Stomach (tissue), 9 donors: ENCODE measurements around the gene NCEH1. TPM values are rescaled to one million over a fixed set of nuclear protein-coding genes. Genes with fewer than 3 reads are reported as not detected.

Experiments
- DNase-seq, 2 donors: peaks; one replicate each; pipeline versions ENCODE4 v3.0.0 to v3.0.0-alpha.2; 2013 to 2019
- H3K27ac ChIP-seq, 5 donors: fragments of 200-600 bp in 4 of 5; sonication (generic) in 4 of 5; one replicate each; pipeline ENCODE4 v1.5.1; 2013 to 2019; ENCODE audit warnings: mild to moderate bottlenecking in 1 of 5, moderate library complexity in 1 of 5
- H3K27me3 ChIP-seq, 3 donors: fragments of 200-600 bp; sonication (generic); one replicate each; pipeline ENCODE4 v1.5.1; 2017 to 2019; ENCODE audit warnings: mixed run types in 1 of 3
- H3K36me3 ChIP-seq, 4 donors: fragments of 200-600 bp; sonication (generic); 1 replicate in 3 of 4; 2 replicates in 1 of 4; pipeline ENCODE4 v1.5.1; 2016 to 2019
- H3K4me1 ChIP-seq, 4 donors: fragments of 200-600 bp; sonication (generic); one replicate each; pipeline ENCODE4 v1.5.1; 2016 to 2019
- H3K4me3 ChIP-seq, 4 donors: fragments of 200-600 bp; sonication (generic) in 3 of 4; one replicate each; pipeline ENCODE4 v1.5.1; 2016 to 2019; ENCODE audit warnings: mild to moderate bottlenecking in 1 of 4
- H3K9me3 ChIP-seq, 4 donors: fragments of 200-600 bp; sonication (generic); one replicate each; pipeline ENCODE4 v1.5.1; 2016 to 2019
- EP300 ChIP-seq: sonication (generic); formaldehyde crosslinking; IDR thresholded peaks from one replicate; pipeline ENCODE4 v1.6.1; 2017; ENCODE audit warnings: antibody characterized with exemption
- POLR2A ChIP-seq, 4 donors: fragments of 450-650 bp; IDR thresholded peaks; one replicate each; pipeline ENCODE4 v1.6.1; 2016; ENCODE audit warnings: antibody characterized with exemption in 4 of 4, control low read depth in 2 of 4, mild to moderate bottlenecking in 1 of 4, moderate library complexity in 1 of 4
- POLR2AphosphoS5 ChIP-seq, 3 donors: sonication (generic); formaldehyde crosslinking; IDR thresholded peaks; one replicate each; pipeline ENCODE4 v1.6.1; 2016; ENCODE audit warnings: antibody characterized with exemption in 3 of 3
- whole genome bisulfite sequencing, 5 donors: extraction: QIAGEN DNeasy Blood & Tissue Kit in 3 of 5; methylation state at CpG; one replicate each; pipeline versions ENCODE4 v1.1.5 to v1.1.7; 2013 to 2018; 5-methylcytosine and 5-hydroxymethylcytosine counted together
- intact Hi-C: fragments of 100-400 bp; cut with DNase I; formaldehyde crosslinking; loops from one replicate; pipeline ENCODE4 v1.15.1; 2023; ENCODE audit warnings: low total_unique reads
- polyA plus RNA-seq, 3 donors: library from polyadenylated mRNA; stranded (reverse); fragments of 200-250 nt; gene quantifications; one replicate each; pipeline ENCODE4 v1.2.3, GENCODE V29; 2013
- small RNA-seq, 4 donors: library from RNA; depleted of rRNA; stranded (forward); fragments of <200 nt; gene quantifications; one replicate each; pipeline ENCODE3, GENCODE V24; 2016
- total RNA-seq, 5 donors: library from RNA; depleted of rRNA; stranded (reverse); fragments of >200 nt; gene quantifications; one replicate each; pipeline versions ENCODE4 v1.1.0 to v1.2.3, GENCODE V29; 2014 to 2016
- TF ChIP-seq, protein P1 (sequence below), 7 experiments: fragments of 450-650 bp in 4 of 7; fragments of 200-600 bp in 3 of 7; sonication (generic) in 3 of 7; IDR thresholded peaks; one replicate each; pipeline ENCODE4 v1.5.1; 2016 to 2019; ENCODE audit warnings: antibody characterized with exemption in 7 of 7, control low read depth in 2 of 7, mild to moderate bottlenecking in 1 of 7
- donor health status: healthy with polysubstance abuse.
- donor health status: Bipolar disorder and iron deficiency.
- donor health status: healthy.

The NCEH1 gene
- total and polyA plus RNA-seq, 8 donors: 1.2 to 19.9 (median 7.0) TPM

- Histone ChIP-seq H3K27me3 (no peaks in the 10 kb centered on the region), H3K27ac (peak overlapping the region in 3 of 5 donors; percentile 60 to 84 (median 63)), H3K4me3 (no peak overlapping the region), H3K36me3 (no peaks in the 10 kb centered on the region), H3K4me1 (peaks cover 8 to 23% (median 14%) of the 10 kb centered on the region in 4 donors), H3K9me3 (no peaks in the 10 kb centered on the region)
- TF ChIP-seq POLR2A (IDR thresholded peaks at IDR 0.05): no peak
- TF ChIP-seq POLR2AphosphoS5 (IDR thresholded peaks at IDR 0.05): no peak
- TF ChIP-seq EP300: no peak
- TF ChIP-seq, protein P1, sequence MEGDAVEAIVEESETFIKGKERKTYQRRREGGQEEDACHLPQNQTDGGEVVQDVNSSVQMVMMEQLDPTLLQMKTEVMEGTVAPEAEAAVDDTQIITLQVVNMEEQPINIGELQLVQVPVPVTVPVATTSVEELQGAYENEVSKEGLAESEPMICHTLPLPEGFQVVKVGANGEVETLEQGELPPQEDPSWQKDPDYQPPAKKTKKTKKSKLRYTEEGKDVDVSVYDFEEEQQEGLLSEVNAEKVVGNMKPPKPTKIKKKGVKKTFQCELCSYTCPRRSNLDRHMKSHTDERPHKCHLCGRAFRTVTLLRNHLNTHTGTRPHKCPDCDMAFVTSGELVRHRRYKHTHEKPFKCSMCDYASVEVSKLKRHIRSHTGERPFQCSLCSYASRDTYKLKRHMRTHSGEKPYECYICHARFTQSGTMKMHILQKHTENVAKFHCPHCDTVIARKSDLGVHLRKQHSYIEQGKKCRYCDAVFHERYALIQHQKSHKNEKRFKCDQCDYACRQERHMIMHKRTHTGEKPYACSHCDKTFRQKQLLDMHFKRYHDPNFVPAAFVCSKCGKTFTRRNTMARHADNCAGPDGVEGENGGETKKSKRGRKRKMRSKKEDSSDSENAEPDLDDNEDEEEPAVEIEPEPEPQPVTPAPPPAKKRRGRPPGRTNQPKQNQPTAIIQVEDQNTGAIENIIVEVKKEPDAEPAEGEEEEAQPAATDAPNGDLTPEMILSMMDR (IDR thresholded peaks at IDR 0.05): no peak
- intact Hi-C loops: loop anchor here (5.0 kb wide), 1 partner anchor 84 kb away; no protein-coding TSS in a partner anchor
- DNase-seq: no peak
- 89 to 94% (median 91%) methylated on average over 4 of the region's 4 CpGs for WGBS, 5 donors
These were observed 124.9 kb downstream of the NCEH1 start for GRCh38 chr3:172585954-172586353.

- whole genome bisulfite sequencing, 5 donors: 68 to 86% (median 83%) methylated on average over 1 of the region's 1 CpG
- intact Hi-C loops: no loop called here
- no peak overlapping the region for H3K4me3 ChIP-seq
- no peaks in the 10 kb centered on the region for H3K9me3 ChIP-seq
- H3K36me3 ChIP-seq: no peaks in the 10 kb centered on the region
- H3K27ac ChIP-seq: no peak overlapping the region
- no peak for DNase-seq
- H3K4me1 ChIP-seq: peaks cover 4 to 32% (median 19%) of the 10 kb centered on the region in 4 donors
- TF ChIP-seq EP300 (no peak), POLR2A (IDR thresholded peaks at IDR 0.05) (no peak)
- no peaks in the 10 kb centered on the region for H3K27me3 ChIP-seq
These were observed 128.2 kb downstream of the NCEH1 start for GRCh38 chr3:172582712-172583111.

DNA sequence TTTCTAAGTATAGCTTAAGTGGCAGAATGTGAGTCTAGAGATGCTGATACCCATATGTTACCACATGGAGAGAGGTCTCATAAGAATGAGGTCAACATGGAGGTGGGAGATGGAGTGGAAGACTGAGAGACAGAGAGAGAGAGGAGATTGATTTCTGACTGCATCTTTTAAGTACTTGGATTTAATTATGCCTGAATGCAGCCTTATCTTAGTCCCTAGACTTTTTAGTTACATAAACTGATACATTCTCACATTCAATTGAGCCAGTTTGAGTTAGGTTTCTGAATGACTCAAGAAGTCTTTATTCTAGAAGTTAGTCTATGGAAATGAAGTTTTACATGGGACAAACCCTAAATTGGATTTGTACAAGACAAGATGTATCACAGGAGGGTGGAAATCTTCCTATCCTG is 129.1 kb downstream of the NCEH1 start:
- TF ChIP-seq EP300: no peak
- TF ChIP-seq, protein P1 (IDR thresholded peaks at IDR 0.05): no peak
- no peak for TF ChIP-seq POLR2A (IDR thresholded peaks at IDR 0.05)
- no peak for TF ChIP-seq POLR2AphosphoS5 (IDR thresholded peaks at IDR 0.05)
- Histone ChIP-seq H3K4me1 (peaks cover 2 to 26% (median 14%) of the 10 kb centered on the region in 4 donors), H3K27me3 (no peaks in the 10 kb centered on the region), H3K9me3 (no peaks in the 10 kb centered on the region), H3K36me3 (no peaks in the 10 kb centered on the region), H3K4me3 (no peak overlapping the region), H3K27ac (peak overlapping the region in 1 of 5 donors; percentile 69)
- no peak for DNase-seq
- intact Hi-C loops: no loop called here

DNA sequence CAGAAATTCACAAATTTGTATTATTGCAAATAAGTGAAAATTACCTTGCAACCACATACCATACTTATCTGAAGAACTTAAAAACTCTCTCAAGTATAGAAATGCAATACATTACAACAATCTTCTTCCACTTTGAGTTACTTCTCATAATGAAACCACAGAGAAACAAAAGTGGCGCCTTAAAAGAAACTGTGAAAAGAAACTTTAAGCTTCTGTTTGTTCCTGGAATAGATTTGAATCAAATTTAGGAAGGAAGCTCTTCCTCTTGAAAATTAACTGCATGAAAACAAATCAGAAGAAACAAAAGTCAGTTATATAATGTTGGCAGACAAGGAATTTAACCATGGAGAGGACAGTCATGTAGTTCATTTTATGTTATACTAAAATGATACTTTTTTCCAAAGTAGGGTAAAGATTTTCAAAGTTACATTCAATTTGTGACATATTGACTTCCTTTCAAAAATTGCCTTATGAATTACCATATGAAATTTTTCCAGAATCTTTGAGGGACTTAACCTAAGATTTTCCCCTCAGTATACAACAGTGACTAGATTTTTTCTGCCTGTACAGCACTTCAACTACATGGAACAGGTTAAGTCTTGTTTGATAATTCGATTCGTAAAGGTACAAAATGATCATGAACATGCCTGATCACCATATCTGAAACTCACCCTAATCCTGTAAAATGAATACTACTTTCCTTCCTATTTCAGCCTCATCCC is 130.0 kb downstream of the NCEH1 start:
- no peaks in the 10 kb centered on the region for H3K9me3 ChIP-seq
- intact Hi-C loops: no loop called here
- peak overlapping the region in 4 of 5 donors; percentile 7 to 69 (median 16) for H3K27ac ChIP-seq
- no peak for DNase-seq
- no peak overlapping the region for H3K4me3 ChIP-seq
- no peaks in the 10 kb centered on the region for H3K27me3 ChIP-seq
- no peaks in the 10 kb centered on the region for H3K36me3 ChIP-seq
- TF ChIP-seq EP300 (no peak), POLR2A (IDR thresholded peaks at IDR 0.05) (no peak), POLR2AphosphoS5 (IDR thresholded peaks at IDR 0.05) (no peak)
- TF ChIP-seq, protein P1 (IDR thresholded peaks at IDR 0.05): no peak
- H3K4me1 ChIP-seq: peaks cover 0 to 17% (median 7%) of the 10 kb centered on the region in 4 donors
- WGBS, 5 donors: 66 to 77% (median 68%) methylated on average over 3 of the region's 3 CpGs

Small RNAs within 50 kb of the gene (small RNA-seq; reads per million reads assigned to genes)
- 0 reads per million in 4 donors for gene RNU6-547P

Other genes with a start within 250 kb of the NCEH1 start
- gene TNFSF10, start 187.6 kb downstream of the NCEH1 start, total RNA-seq: 10 to 100 TPM in 4 of 5 donors, 1 to 10 TPM in 1; 4.0 to 84.2 (median 29.2) TPM
- gene TNFSF10, start 187.6 kb downstream of the NCEH1 start, polyA plus RNA-seq: 10 to 100 TPM; 18.4 to 54.3 (median 18.5) TPM
- gene ECT2, start 39.7 kb upstream of the NCEH1 start, total RNA-seq: 10 to 100 TPM in 3 of 5 donors, 1 to 10 TPM in 2; 1.2 to 28.1 (median 16.5) TPM
- 1 to 10 TPM; 4.7 to 9.0 (median 5.9) TPM for gene ECT2, start 39.7 kb upstream of the NCEH1 start, polyA plus RNA-seq